NT2/D1 (cell line): ENCODE data around the gene TMEM121.
A peak's percentile ranks its signal among the peaks of the same experiment; 100 is the strongest.

Source experiments
- DNase-seq: peaks from one replicate; pipeline ENCODE4 v3.0.0-alpha.2; 2011; ENCODE audit warnings: low read depth, low spot score
- H3K27me3 ChIP-seq: 2 replicates; pipeline ENCODE4 v1.6.0; 2011; ENCODE audit warnings: mild to moderate bottlenecking; ENCODE audit not compliant: insufficient read length, insufficient read depth
- H3K36me3 ChIP-seq: 2 replicates; pipeline ENCODE4 v1.6.1; 2011; ENCODE audit warnings: mild to moderate bottlenecking, low read length, mixed read lengths; ENCODE audit not compliant: insufficient read depth, insufficient read length
- H3K4me1 ChIP-seq: 2 replicates; pipeline ENCODE4 v1.5.1; 2011; ENCODE audit not compliant: insufficient read depth, insufficient read length
- H3K4me3 ChIP-seq: 2 replicates; pipeline ENCODE4 v1.5.1; 2011; ENCODE audit warnings: low read depth; ENCODE audit not compliant: insufficient read length
- H3K9ac ChIP-seq: 2 replicates; pipeline ENCODE4 v1.6.0; 2011; ENCODE audit warnings: low read depth; ENCODE audit not compliant: insufficient read length
- H3K9me3 ChIP-seq: 2 replicates; pipeline ENCODE4 v1.5.1; 2011; ENCODE audit warnings: mild to moderate bottlenecking, low read length; ENCODE audit not compliant: insufficient read depth
- SUZ12 ChIP-seq: IDR thresholded peaks from 2 replicates; pipeline ENCODE4 v1.6.1; 2011; ENCODE audit not compliant: insufficient read length, insufficient read depth; ENCODE audit errors: extremely low read depth
- YY1 ChIP-seq: IDR thresholded peaks from 2 replicates; pipeline ENCODE4 v1.6.1; 2011; ENCODE audit not compliant: insufficient read length, insufficient read depth
- ZNF274 ChIP-seq: IDR thresholded peaks from 2 replicates; pipeline ENCODE4 v1.6.1; 2011; ENCODE audit warnings: mild to moderate bottlenecking, low read depth, low read length

The TMEM121 gene

DNA sequence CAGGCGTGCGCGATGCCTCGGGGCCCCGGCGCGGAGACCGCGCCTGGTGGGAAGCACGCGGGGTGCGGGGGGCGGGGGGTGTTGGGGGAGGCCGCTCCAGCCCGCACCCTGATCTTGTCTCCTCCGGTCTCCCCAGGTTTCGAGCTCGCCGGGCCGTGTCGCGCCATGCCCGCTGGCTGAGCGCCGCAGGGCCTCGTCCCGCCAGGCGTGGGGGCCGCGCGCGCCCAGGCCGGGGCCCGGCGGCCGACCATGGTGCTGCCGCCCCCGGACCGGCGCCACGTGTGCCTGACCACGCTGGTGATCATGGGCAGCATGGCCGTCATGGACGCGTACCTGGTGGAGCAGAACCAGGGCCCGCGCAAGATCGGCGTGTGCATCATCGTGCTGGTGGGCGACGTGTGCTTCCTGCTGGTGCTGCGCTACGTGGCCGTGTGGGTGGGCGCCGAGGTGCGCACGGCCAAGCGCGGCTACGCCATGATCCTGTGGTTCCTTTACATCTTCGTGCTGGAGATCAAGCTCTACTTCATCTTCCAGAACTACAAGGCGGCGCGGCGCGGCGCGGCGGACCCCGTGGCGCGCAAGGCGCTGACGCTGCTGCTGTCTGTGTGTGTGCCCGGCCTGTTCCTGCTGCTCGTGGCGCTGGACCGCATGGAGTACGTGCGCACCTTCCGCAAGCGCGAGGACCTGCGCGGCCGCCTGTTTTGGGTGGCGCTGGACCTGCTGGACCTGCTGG, 2.4 kb downstream of the TMEM121 start:
- Histone ChIP-seq H3K4me1 (peaks cover 9% of the 10 kb centered on the region), H3K36me3 (no peaks in the 10 kb centered on the region), H3K9me3 (peaks cover 5% of the 10 kb centered on the region; the same call in 1 of the 2 replicates), H3K4me3 (no peak overlapping the region), H3K27me3 (peaks cover 23% of the 10 kb centered on the region), H3K9ac (no peak overlapping the region)
- DNase-seq: no peak
- no peak for TF ChIP-seq ZNF274

DNA sequence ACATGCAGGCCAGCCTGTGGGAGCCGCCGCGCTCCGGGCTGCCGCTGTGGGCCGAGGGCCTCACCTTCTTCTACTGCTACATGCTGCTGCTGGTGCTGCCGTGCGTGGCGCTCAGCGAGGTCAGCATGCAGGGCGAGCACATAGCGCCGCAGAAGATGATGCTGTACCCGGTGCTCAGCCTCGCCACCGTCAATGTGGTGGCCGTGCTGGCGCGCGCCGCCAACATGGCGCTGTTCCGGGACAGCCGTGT, 2.9 kb downstream of the TMEM121 start:
- Histone ChIP-seq H3K9ac (no peak overlapping the region), H3K9me3 (peaks cover 5% of the 10 kb centered on the region; the same call in 1 of the 2 replicates), H3K4me3 (no peak overlapping the region), H3K36me3 (no peaks in the 10 kb centered on the region), H3K27me3 (peaks cover 23% of the 10 kb centered on the region), H3K4me1 (peaks cover 9% of the 10 kb centered on the region)
- DNase-seq: no peak
- no peak for TF ChIP-seq YY1
- TF ChIP-seq SUZ12: no peak
- no peak for TF ChIP-seq ZNF274

DNA sequence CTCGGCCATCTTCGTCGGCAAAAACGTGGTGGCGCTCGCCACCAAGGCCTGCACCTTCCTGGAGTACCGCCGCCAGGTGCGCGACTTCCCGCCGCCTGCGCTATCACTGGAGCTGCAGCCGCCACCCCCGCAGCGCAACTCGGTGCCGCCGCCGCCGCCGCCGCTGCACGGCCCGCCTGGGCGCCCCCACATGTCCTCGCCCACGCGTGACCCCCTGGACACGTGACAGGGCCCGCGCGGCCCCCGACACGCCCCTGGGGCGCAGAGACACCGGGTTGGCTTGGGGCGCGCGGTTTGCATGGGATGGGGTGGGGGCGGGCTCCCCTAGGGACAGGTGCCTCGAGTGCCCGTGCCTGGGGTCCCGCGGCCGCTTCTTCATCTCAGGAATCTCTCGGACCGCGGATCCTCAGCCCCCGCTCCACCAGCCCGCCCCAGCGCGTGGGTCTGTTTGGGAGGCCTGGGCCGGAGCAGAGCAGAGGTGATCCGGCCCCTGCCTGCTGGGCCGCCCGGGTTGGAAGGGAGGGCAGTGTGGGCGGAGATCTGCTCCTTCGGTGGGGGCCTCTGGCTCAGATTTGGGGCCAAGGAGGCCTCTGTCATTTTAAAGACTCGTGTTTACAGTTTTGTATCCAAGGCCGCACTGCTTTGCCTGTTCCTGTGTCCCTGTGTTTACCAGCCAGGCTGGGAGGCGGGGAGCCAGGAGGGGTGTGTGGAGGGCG, 3.3 kb downstream of the TMEM121 start:
- TF ChIP-seq YY1: no peak
- no peak for TF ChIP-seq ZNF274
- no peak for TF ChIP-seq SUZ12
- Histone ChIP-seq H3K27me3 (peaks cover 23% of the 10 kb centered on the region), H3K36me3 (no peaks in the 10 kb centered on the region), H3K4me3 (no peak overlapping the region), H3K4me1 (peaks cover 9% of the 10 kb centered on the region), H3K9me3 (peaks cover 5% of the 10 kb centered on the region; the same call in 1 of the 2 replicates), H3K9ac (no peak overlapping the region)
- DNase-seq: no peak

DNA sequence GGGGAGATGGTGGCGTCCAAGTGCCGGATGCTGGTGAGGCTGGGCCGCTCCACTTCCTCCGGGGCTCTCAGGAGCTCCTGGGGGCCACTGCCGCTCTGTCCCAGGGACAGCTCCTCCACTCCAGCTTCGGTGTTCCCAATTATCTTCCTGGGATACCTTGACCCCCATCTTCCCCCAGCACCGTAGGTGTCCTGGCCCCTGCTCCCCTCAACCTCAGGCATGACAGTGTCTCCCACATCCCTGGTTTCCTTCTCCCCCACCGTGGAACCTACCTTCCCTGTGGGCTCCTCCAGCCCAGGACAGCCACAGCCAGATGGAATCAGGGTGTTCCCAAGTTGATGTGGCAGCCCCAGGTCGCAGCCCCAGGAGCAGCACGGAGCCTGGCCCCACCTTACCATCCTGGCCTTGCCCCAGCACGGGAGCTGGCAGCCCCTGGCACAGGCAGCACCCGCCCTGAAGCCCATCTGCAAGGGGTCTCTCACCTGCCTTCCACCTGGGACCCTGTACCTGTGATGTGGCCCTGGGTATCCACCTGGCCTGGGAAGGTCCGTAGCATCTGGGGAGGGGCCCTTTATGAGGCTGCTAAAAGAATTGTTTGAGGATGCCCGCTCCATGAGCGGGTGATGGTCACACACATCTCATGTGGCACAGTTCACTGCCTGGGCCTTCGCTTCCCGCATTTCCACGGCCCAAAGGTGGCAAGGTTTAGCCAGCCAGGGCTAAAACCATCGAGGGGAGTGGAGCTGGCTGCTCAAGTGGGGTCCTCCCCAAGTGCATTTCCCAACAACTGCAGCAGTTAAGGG, 4.1 kb downstream of the TMEM121 start:
- Histone ChIP-seq H3K4me1 (peaks cover 9% of the 10 kb centered on the region), H3K9me3 (peaks cover 5% of the 10 kb centered on the region; the same call in 1 of the 2 replicates), H3K36me3 (no peaks in the 10 kb centered on the region), H3K4me3 (no peak overlapping the region), H3K9ac (no peak overlapping the region), H3K27me3 (peaks cover 21% of the 10 kb centered on the region)
- TF ChIP-seq ZNF274 (no peak), YY1 (no peak), SUZ12 (no peak)
- no peak for DNase-seq

DNA sequence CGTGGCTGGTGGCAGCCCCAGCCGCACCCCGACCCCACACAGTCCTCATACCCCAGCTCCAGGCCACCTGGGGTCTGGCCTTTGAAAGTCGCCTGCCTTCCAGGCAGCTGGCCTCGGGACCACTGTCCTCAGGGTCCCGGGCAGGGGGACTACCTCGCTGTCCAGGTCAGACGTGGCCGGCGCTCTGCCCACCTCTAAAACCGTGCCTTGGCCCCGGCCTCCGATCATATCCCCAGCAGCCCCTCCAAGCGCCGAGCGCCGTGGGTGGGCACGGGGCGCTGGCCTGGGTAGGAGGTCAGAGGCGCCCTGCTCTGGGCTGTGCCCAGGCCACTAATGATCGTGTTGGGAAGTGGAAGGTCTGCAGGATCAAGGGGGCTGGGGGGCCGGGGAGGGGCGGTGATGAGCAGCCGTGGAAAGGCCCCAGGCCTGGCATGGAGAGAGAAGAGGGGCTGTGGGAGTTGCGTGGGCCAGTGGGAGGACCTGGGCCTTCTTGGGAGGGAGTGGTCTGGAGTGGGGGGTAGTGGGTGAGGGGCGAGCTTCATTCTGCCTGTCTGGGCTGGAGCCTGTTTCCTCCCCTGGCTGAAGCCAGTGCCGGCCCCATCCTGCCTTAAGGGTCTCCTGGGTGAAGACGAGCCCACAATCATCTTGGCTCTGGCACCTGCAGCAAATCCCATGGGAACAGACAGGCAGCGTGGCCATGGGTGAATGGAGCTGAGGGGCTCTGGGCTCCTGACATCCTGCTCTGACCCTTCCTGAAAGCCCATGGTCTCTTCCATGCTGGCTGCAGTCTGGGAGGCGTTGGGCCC, 4.9 kb downstream of the TMEM121 start:
- Histone ChIP-seq H3K4me3 (no peak overlapping the region), H3K36me3 (no peaks in the 10 kb centered on the region), H3K27me3 (peaks cover 21% of the 10 kb centered on the region), H3K9ac (peak overlapping the region; percentile 32), H3K4me1 (peaks cover 9% of the 10 kb centered on the region), H3K9me3 (peaks cover 5% of the 10 kb centered on the region; the same call in 1 of the 2 replicates)
- TF ChIP-seq SUZ12 (no peak), YY1 (no peak), ZNF274 (no peak)
- DNase-seq: no peak

DNA sequence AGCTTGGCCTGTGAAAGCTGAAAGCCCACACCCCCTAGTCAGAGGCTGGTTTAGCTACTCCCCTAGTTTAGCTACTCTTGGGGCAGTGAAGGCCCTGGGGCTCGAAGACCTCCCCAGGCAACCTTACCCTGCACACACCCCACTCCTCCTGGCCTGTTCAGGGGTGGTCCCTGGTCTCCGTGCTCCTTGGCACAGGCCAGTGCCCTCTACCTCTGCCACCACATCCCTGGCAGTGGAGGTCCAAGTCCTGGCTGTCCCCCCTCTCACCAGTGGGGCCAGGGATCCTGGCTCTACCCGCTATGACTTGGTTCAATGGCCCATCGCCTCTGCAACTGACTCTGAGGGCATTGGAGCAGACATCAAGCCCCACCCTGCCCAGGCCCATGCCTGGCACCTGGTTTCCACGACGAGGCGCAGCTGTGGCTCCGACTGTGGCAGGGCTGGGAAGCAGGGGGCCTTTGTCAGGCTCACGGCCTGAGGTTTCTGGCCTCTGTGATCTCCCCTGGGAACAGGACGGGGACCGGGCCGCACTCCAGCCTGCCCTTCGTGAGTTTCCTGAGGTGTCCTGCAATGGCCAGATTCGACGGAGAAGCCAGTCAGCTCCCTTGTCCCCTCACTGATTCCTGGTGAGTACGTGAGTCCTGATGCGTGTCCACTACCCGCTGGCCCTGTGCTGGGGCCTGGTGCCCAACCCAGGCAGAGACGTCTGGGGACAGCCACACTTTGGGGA, 5.7 kb downstream of the TMEM121 start:
- no peak for TF ChIP-seq ZNF274
- no peak for TF ChIP-seq YY1
- TF ChIP-seq SUZ12: no peak

More for the DNA sequence above, 5.7 kb downstream of the TMEM121 start:
- Histone ChIP-seq H3K27me3 (peaks cover 22% of the 10 kb centered on the region), H3K36me3 (no peaks in the 10 kb centered on the region), H3K4me1 (peaks cover 9% of the 10 kb centered on the region), H3K9ac (no peak overlapping the region), H3K9me3 (peaks cover 5% of the 10 kb centered on the region; the same call in 1 of the 2 replicates), H3K4me3 (no peak overlapping the region)
- DNase-seq: no peak
